SW480 (cell line): ENCODE data around the gene SLC35E3.
A peak's percentile ranks its signal among the peaks of the same experiment; 100 is the strongest.
"Not testable (repeated sequence)": the region's sequence is repeated elsewhere in the genome, so short reads cannot be mapped to it uniquely, and the experiment has no call there.

Experiments used
- DNase-seq: peaks from one replicate; pipeline ENCODE4 v3.0.0-alpha.2; 2016; ENCODE audit warnings: low spot score

SLC35E3 gene

DNA sequence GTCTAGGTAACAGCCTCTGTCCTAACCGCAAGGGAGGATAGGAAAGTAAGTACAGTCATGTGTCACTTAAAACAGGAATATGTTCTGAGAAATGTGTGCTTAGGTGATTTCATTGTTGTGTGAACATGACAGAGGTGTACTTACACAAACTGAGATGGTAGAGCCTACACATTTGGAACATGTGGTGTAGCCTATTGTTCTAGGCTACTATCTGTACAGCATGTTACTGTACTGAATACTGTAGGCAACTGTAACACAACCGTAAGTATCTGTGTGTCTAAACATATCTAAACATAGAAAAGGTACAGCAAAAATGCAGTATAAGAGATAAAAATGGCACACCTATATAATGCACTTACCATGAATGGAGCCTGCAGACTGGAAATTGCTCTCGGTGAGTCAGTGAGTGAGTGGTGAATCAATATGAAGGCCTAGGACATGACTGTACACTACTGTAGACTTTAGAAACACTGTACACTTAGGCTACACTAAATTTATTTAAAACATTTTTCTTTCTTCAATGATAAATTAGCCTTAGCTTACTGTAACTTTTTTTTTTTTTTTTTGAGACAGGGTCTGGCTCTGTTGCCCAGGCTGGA is 48.8 kb downstream of the SLC35E3 start:
- no peak for DNase-seq

DNA sequence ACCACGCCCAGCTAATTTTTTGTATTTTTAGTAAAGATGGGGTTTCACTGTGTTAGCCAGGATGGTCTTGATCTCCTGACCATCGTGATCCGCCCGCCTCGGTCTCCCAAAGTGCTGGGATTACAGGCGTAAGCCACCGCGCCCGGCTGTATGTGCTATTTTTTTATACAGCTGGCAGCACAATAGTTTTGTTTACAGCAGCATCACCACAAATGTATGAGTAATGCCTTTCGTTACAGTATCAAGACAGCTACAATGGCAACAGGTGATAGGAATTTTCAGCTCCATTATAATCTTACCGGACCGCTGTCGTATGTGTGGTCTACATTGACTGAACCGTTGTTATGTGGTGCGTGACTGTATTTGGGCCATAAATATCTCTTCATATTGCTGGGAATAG is 50.4 kb downstream of the SLC35E3 start:
- no peak for DNase-seq

- DNase-seq, result no peak
These were observed 52.9 kb downstream of the SLC35E3 start for GRCh38 chr12:68798882-68799234.

DNA sequence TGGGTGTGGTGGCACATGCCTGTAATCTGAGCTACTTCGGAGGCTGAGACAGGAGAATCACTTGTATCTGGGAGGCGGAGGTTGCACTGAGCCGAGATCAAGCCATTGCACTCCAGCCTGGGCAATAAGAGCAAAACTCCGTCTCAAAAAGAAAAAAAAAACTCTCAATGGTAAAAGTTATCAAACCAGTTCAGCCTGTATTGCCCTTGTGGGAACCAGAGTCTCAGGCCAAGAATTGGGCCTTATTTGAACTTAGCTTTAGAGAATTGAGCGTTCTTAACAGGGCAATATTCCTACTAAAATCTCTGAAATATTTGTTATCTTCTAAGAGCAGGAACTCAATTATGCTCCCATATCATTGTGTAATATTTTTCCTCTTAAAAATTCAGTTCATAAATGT is 54.3 kb downstream of the SLC35E3 start:
- no peak for DNase-seq

DNA sequence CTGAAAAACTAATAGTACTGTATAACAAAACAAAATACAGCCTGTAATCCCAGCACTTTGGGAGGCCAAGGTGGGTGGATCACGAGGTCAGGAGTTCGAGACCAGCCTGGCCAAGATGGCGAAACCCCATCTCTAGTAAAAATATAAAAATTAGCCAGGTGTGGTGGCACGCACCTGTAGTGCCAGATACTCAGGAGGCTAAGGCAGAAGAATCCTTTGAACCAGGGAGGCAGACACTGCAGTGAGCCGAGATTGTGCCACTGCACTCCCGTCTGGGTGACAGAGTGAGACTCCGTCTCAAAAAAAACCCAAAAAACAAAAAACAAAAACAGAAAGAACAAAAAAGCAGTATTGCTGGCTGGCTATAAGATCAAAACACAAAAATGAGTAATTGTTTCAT is 55.1 kb downstream of the SLC35E3 start:
- not testable (repeated sequence) for DNase-seq

DNA sequence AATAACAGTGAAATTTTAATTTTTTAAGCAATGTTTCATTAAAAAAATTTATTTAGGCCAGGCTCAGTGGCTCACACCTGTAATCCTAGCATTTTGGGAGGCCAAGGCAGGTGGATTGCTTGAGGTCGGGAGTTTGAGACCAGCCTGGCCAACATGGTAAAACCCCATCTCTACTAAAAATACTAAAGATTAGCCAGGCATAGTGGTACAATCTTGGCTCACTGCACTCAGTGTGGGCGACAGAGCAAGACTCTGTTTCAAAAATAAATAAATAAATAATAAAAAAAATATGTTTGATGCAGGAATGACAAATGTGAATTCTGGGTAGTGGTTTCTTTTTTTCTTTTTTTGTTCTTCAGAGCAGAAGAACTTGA is 56.4 kb downstream of the SLC35E3 start:
- not testable (repeated sequence) for DNase-seq

GRCh38 chr12:68802911-68803651 is 57.1 kb downstream of the SLC35E3 start:
- DNase-seq, result not testable (repeated sequence)

GRCh38 chr12:68803948-68804656 is 58.1 kb downstream of the SLC35E3 start:
- DNase-seq, result no peak

DNA sequence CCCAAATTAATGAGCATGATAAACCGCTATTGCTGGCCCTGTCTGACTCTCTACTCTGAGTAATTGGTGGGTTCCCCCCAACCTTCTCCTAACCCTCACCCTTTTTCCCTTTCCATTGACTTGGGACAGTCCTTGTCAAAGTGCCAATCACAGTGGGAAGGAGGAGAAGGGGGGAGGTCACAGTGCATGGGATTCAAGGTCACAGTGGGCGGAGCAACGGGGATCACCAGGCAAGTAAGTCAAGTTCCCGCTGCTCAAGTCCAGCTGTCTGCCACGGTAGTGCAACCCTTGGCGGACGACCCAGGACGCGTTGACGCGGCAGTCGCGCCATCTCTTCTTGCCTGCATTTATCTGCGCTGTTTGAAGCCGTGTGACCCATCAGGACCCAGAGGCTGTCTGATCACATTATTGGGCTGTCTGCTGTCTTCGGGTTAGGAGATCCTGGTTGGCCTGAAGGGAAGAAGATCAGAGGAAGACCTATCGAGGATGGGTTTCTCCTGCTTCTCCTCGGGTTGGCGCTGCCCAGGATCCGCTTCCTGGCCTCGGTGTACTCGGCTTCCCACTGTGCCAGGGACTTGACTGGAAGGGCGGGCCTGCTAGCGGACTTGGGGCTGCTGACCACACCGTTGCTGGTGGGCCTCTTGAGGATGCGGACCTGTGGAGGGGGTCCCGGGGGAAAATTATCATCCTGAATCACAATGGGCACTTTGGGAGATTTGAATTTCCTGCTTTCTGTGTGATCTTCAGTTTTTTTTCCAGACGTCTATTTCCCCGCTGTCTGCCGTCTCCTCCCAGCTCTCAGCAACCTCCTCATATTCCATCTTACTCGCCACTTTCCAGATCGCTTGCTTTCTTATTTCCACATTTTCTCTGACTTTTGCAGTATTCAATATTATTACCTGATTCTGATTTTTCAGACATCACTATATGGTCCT is 58.9 kb downstream of the SLC35E3 start:
- no peak for DNase-seq

GRCh38 chr12:68805592-68806120 is 59.7 kb downstream of the SLC35E3 start:
- no peak for DNase-seq

DNA sequence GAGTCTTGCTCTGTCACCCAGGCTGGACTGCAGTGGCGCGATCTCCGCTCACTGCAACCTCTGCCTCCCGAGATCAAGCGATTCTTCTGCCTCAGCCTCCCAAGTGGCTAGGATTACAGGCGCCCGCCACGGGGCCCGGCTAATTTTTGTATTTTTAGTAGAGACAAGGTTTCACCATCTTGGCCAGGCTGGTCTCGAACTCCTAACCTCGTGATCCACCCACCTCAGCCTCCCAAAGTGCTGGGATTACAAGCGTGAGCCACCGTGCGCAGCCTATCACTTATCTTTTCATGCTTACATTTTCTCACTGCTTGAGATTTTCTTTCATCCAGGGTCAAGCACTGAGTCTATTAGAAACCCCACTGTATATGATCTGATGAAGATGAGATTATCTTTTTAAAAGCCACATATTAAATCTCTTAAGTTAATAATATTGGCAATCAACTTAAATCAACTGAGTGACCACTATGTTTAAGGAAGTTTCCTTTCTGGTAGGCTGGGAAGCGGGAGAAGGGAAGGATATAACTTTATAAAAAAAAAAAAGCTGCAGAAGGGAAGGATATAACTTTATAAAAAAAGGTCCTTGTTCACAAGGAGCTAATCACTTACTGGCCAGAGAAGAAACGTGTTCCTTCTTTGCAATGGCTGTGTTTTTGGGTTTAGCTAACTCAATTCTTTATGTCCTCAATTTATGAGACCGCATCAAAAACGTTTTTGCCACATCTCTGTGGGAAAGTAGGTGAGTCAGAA is 60.7 kb downstream of the SLC35E3 start:
- DNase-seq, result no peak

GRCh38 chr12:68807274-68807575 is 61.2 kb downstream of the SLC35E3 start:
- DNase-seq, result not testable (repeated sequence)

- DNase-seq, result peak; percentile 89
These were observed 61.8 kb downstream of the SLC35E3 start, which contains the start of gene MDM2 for GRCh38 chr12:68807576-68808387. Gene MDM2, plus strand, starts transcription at chr12:68808177. Its CDS starts 301 bp downstream, at chr12:68808478.

DNA sequence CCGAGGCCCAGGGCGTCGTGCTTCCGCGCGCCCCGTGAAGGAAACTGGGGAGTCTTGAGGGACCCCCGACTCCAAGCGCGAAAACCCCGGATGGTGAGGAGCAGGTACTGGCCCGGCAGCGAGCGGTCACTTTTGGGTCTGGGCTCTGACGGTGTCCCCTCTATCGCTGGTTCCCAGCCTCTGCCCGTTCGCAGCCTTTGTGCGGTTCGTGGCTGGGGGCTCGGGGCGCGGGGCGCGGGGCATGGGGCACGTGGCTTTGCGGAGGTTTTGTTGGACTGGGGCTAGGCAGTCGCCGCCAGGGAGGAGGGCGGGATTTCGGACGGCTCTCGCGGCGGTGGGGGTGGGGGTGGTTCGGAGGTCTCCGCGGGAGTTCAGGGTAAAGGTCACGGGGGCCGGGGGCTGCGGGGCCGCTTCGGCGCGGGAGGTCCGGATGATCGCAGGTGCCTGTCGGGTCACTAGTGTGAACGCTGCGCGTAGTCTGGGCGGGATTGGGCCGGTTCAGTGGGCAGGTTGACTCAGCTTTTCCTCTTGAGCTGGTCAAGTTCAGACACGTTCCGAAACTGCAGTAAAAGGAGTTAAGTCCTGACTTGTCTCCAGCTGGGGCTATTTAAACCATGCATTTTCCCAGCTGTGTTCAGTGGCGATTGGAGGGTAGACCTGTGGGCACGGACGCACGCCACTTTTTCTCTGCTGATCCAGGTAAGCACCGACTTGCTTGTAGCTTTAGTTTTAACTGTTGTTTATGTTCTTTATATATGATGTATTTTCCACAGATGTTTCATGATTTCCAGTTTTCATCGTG is 62.6 kb downstream of the SLC35E3 start:
- peak; percentile 93 for DNase-seq

DNA sequence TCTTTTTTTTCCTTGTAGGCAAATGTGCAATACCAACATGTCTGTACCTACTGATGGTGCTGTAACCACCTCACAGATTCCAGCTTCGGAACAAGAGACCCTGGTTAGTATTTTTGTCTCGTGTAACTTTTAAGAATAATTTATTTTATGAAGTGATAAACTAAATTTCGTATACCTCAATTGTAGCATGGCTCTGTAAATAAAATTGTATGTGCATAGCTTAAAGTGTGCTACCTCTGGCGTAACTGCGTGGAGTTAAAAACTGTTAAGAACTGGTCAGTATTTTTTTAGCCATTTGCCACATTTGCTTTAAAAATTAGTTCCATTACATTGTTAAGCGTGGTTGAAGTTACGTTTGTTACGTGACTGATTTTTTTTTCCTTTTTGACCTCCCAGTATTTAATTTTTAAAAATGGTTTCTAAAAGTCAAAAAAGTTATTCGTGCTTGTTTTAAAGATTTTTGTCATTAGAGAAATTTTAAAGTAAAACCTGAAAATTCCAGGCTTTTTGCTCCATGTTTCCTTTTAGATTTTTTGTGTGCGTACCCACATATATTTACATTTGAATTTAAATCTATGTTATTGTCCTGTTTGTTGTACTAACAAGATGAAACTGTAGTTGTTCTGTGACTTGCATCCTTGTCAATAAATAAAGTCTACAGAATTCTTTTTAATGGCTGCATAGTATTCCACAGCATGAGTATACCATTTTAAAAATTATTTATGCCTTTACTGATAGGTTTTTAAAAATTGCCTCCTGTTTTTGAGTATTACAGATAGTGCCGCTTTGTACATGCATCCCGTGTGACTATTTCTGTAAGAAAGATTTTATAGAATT is 63.4 kb downstream of the SLC35E3 start:
- DNase-seq, result no peak

- not testable (repeated sequence) for DNase-seq
These were observed 64.0 kb downstream of the SLC35E3 start for GRCh38 chr12:68810027-68810389.

DNA sequence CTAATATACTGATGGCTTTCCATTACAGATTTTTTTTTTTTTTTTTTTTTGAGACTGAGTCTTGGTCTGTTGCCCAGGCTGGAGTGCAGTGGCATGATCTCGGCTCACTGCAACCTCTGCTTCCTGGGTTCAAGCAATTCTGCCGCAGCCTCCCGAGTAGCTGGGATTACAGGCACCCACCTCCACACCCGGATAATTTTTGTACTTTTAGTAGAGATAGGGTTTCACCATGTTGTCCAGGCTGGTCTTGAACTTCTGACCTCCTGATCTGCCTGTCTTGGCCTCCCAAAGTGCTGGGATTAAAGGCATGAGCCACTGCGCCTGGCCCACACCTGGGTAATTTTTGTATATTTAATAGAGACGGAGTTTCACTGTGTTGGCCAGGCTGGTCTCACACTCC is 65.6 kb downstream of the SLC35E3 start:
- DNase-seq, result not testable (repeated sequence)

GRCh38 chr12:68812553-68813241 is 66.7 kb downstream of the SLC35E3 start:
- no peak for DNase-seq
